ENCODE data around the gene USP47.

The USP47 gene

GRCh38 chr11:11882539-11882938 is 40.8 kb downstream of the USP47 start:
- Mint-ChIP-seq H3K9me3 (peaks cover 10% of the 10 kb centered on the region), H3K27ac (peak overlapping the region; percentile 55), H3K27me3 (ENCODE audit: low read depth, poor library complexity) (no peaks in the 10 kb centered on the region), H3K4me3 (no peak overlapping the region), H3K4me1 (peaks cover 38% of the 10 kb centered on the region), H3K36me3 (ENCODE audit: low read depth) (peaks cover 51% of the 10 kb centered on the region)
- no peak for DNase-seq
- TF ChIP-seq, protein P1, sequence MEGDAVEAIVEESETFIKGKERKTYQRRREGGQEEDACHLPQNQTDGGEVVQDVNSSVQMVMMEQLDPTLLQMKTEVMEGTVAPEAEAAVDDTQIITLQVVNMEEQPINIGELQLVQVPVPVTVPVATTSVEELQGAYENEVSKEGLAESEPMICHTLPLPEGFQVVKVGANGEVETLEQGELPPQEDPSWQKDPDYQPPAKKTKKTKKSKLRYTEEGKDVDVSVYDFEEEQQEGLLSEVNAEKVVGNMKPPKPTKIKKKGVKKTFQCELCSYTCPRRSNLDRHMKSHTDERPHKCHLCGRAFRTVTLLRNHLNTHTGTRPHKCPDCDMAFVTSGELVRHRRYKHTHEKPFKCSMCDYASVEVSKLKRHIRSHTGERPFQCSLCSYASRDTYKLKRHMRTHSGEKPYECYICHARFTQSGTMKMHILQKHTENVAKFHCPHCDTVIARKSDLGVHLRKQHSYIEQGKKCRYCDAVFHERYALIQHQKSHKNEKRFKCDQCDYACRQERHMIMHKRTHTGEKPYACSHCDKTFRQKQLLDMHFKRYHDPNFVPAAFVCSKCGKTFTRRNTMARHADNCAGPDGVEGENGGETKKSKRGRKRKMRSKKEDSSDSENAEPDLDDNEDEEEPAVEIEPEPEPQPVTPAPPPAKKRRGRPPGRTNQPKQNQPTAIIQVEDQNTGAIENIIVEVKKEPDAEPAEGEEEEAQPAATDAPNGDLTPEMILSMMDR (IDR thresholded peaks at IDR 0.05) = no peak

DNA sequence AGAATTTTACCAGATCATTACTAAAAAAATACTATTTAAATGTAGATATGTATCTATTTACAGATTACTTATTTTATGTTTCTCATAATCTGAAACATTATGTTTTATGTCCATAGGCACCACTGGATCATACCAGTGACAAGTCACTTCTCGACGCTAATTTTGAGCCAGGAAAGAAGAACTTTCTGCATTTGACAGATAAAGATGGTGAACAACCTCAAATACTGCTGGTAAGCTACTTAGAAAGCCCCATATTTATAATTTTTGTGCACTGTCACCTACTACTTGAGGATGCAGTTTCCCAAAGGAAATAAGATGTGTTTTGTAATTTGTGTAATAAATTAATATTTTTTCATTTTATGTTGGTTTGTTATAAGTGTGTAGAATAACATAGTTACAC is 42.6 kb downstream of the USP47 start:
- no peak for DNase-seq
- H3K4me3 Mint-ChIP-seq = no peak overlapping the region
- peaks cover 3% of the 10 kb centered on the region for H3K27me3 Mint-ChIP-seq (ENCODE audit: low read depth, poor library complexity)
- peaks cover 28% of the 10 kb centered on the region for H3K4me1 Mint-ChIP-seq
- TF ChIP-seq, protein P1 (IDR thresholded peaks at IDR 0.05) = no peak
- no peak overlapping the region for H3K27ac Mint-ChIP-seq
- peaks cover 69% of the 10 kb centered on the region for H3K36me3 Mint-ChIP-seq (ENCODE audit: low read depth)
- peaks cover 13% of the 10 kb centered on the region for H3K9me3 Mint-ChIP-seq

- peaks cover 24% of the 10 kb centered on the region for H3K4me1 Mint-ChIP-seq
- H3K36me3 Mint-ChIP-seq (ENCODE audit: low read depth) = peaks cover 73% of the 10 kb centered on the region
- no peak for DNase-seq
- peaks cover 13% of the 10 kb centered on the region for H3K9me3 Mint-ChIP-seq
- no peak overlapping the region for H3K4me3 Mint-ChIP-seq
- peaks cover 3% of the 10 kb centered on the region for H3K27me3 Mint-ChIP-seq (ENCODE audit: low read depth, poor library complexity)
- TF ChIP-seq, protein P1 (IDR thresholded peaks at IDR 0.05) = no peak
- no peak overlapping the region for H3K27ac Mint-ChIP-seq
Measured at GRCh38 chr11:11884774-11885481, 43.2 kb downstream of the USP47 start.

GRCh38 chr11:11894486-11894885 is 52.7 kb downstream of the USP47 start:
- Mint-ChIP-seq H3K27me3 (ENCODE audit: low read depth, poor library complexity) (no peaks in the 10 kb centered on the region), H3K4me3 (no peak overlapping the region), H3K9me3 (no peaks in the 10 kb centered on the region), H3K36me3 (ENCODE audit: low read depth) (peaks cover 40% of the 10 kb centered on the region), H3K4me1 (no peaks in the 10 kb centered on the region), H3K27ac (no peak overlapping the region)
- DNase-seq = no peak
- TF ChIP-seq, protein P1 (IDR thresholded peaks at IDR 0.05) = no peak

DNA sequence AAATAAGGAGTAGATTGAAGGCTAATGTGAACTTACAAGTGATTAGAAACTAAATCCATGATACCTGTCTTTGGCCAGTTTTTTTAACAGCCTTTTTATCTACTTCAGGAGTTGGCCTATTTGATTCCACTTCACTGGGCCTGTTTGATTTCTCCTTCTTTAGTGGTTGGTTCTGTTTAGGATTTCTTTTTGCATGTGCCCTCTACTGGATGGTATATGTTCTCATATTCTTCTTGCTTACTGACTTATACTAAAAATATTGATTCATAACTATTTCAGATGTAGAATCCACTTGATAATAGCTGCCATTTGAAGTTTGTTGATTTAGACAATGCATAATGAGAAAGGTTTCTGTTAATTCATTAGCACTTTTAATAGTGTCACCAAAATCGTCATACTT is 53.9 kb downstream of the USP47 start:
- TF ChIP-seq, protein P1 (IDR thresholded peaks at IDR 0.05) = no peak
- Mint-ChIP-seq H3K36me3 (ENCODE audit: low read depth) (peaks cover 46% of the 10 kb centered on the region), H3K4me3 (no peak overlapping the region), H3K9me3 (no peaks in the 10 kb centered on the region), H3K4me1 (no peaks in the 10 kb centered on the region), H3K27ac (no peak overlapping the region), H3K27me3 (ENCODE audit: low read depth, poor library complexity) (no peaks in the 10 kb centered on the region)
- DNase-seq = no peak

DNA sequence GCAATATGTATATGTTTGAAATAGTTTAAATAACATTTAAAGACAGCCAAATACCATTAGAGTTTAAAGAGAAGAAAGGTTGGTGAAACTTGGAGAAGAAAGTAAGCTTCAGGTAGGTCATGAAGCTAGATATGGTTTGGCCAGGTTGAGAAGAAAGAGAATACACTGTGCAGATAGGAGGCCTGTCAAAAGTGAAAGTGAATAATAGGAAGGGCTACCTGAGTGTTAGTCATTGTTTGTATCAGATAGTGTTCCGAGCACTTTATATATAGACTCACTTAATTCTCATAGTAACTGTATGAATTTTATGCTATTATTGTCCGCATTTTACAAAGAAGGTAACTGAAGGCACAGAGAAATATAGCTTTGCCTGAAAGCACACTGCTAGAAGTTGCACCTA is 56.9 kb downstream of the USP47 start:
- Mint-ChIP-seq H3K36me3 (ENCODE audit: low read depth) (peaks cover 45% of the 10 kb centered on the region), H3K9me3 (no peaks in the 10 kb centered on the region), H3K4me3 (no peak overlapping the region), H3K4me1 (no peaks in the 10 kb centered on the region), H3K27me3 (ENCODE audit: low read depth, poor library complexity) (no peaks in the 10 kb centered on the region), H3K27ac (peak overlapping the region; percentile 63)
- DNase-seq = no peak
- TF ChIP-seq, protein P1 (IDR thresholded peaks at IDR 0.05) = no peak
